Central memory CD8-positive, alpha-beta T cell (primary cell): ENCODE data around the gene BHLHE40.

Experiments used
- ATAC-seq: fragments of 150-1000 bp; cut with Tn5 transposase; replicated peaks from 2 replicates; pipeline ENCODE4 v1.10.0; 2022; ENCODE audit warnings: mild to moderate bottlenecking, moderate FRiP score, moderate number of reproducible peaks; ENCODE audit not compliant: poor library complexity, severe bottlenecking; ENCODE audit errors: extremely low read depth
- DNase-seq, 2 donors: peaks; one replicate each; pipeline ENCODE4 v3.0.0; 2021; ENCODE audit warnings: low spot score in 2 of 2
- H3K27ac Mint-ChIP-seq: one replicate; pipeline ENCODE4 v1.8.0; 2022; ENCODE audit warnings: low read depth, mild to moderate bottlenecking, moderate library complexity, mixed read lengths
- H3K27me3 Mint-ChIP-seq: one replicate; pipeline ENCODE4 v1.8.0; 2022; ENCODE audit warnings: mixed read lengths
- H3K36me3 Mint-ChIP-seq: one replicate; pipeline ENCODE4 v1.8.0; 2022; ENCODE audit warnings: mild to moderate bottlenecking, moderate library complexity, mixed read lengths; ENCODE audit not compliant: insufficient read depth
- H3K4me1 Mint-ChIP-seq: one replicate; pipeline ENCODE4 v1.8.0; 2022; ENCODE audit warnings: mixed read lengths
- H3K4me3 Mint-ChIP-seq: one replicate; pipeline ENCODE4 v1.8.0; 2022; ENCODE audit warnings: mild to moderate bottlenecking, moderate library complexity, mixed read lengths
- H3K9me3 Mint-ChIP-seq: one replicate; pipeline ENCODE4 v1.8.0; 2022; ENCODE audit warnings: mixed read lengths

Gene BHLHE40

DNA sequence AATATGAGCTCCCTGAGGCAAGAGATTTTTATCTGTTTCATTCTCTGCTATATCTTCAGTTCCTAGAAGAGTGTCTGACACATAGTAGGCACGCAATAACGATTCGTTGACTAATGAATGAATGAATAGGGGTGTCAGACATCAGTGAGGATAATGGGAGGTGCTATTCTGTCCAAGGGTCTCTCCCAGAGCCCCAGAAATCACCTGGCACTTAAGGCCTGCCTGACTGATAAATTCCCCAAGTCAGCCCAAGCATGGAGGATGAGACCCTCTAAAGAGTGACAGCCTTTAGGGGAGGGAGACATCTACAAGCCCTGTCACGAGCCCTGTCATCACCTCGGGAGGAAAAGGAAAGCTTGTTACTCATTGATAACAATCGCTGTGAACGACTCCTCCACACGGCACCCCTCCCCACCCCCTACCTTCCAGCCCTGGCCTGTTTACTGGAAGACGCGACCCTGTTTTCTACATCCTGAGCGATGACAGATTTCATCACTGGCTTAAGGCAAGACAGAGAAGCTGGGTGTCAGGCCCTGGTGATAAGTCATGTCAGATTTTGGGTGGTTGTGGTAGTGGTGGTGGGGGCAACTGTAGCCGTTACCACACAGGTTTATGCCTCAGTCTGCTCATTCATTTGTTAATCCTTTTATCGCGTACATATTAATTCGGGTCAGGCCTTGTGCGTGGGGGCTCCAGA lies 23.1 kb downstream of the BHLHE40 start:
- Mint-ChIP-seq H3K36me3 (peaks cover 7% of the 10 kb centered on the region), H3K4me3 (no peak overlapping the region), H3K4me1 (peaks cover 29% of the 10 kb centered on the region), H3K27me3 (no peaks in the 10 kb centered on the region), H3K27ac (peak overlapping the region; percentile 55), H3K9me3 (no peaks in the 10 kb centered on the region)
- ATAC-seq (peak; percentile 61), DNase-seq (peak in 1 of 2 donors; percentile 58)

DNA sequence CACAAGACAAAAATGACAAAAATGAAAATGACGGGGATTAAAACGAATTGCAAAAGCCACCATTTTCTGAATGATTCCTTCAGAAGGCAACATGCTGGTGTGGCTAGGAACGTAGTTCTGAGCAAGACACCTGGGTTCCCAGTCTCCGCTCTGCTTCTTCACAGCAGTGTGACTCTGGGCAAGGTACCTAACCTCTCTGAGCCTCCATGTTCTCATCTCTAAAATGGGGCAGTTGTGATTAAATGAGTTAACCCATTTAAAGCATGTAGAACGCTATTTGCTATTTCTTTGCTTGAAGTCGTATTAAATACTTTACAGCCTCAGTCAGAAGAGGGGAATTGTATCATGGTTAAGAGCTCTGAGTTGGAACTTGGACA lies 23.6 kb downstream of the BHLHE40 start:
- DNase-seq (no peak), ATAC-seq (no peak)
- Mint-ChIP-seq H3K4me3 (no peak overlapping the region), H3K4me1 (peaks cover 31% of the 10 kb centered on the region), H3K36me3 (peaks cover 6% of the 10 kb centered on the region), H3K27ac (peak overlapping the region; percentile 55), H3K27me3 (no peaks in the 10 kb centered on the region), H3K9me3 (no peaks in the 10 kb centered on the region)

DNA sequence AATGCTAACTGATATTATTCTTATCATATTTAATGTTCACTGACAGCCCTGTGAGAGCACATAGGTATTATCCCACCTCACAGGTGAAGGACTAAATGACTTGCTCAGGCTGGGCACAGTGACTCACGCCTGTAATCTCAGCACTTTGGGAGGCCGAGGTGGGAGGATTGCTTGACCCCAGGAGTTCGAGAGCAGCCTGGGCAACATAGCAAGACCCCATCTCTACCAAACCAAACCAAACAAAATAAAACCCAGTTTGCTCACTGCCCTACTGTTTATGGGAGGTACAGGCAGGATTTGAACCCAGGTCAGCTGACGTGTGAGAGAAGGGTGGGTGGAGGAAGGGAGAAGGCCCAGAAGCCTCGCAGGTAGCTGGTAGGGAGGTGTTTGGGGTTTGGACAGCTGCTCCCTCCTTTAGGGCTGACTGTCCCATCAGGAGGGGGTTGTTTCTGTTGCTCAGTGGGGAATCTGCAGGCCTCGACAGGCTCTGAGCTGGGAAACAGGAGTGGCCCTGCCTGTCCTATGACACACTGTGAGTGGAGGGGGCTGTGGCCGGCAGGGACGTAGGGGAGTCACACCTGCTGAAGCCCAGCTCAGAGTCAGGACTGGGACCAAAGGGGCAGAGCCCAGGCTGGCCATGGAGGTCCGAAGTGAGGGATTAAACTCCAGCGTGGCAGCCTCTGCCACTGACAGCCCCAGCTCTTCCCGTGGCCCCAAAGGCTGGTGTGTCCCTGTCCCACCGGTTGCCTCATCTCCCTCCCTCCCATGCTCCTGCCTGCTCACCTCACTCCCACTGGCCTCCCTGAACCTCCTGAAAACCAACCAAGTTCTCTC lies 25.3 kb downstream of the BHLHE40 start:
- peak overlapping the region; percentile 41 for H3K27ac Mint-ChIP-seq
- H3K4me3 Mint-ChIP-seq = no peak overlapping the region
- H3K4me1 Mint-ChIP-seq = peaks cover 31% of the 10 kb centered on the region
- no peaks in the 10 kb centered on the region for H3K27me3 Mint-ChIP-seq
- DNase-seq = no peak
- ATAC-seq = no peak
- H3K36me3 Mint-ChIP-seq = peaks cover 6% of the 10 kb centered on the region
- H3K9me3 Mint-ChIP-seq = no peaks in the 10 kb centered on the region

DNA sequence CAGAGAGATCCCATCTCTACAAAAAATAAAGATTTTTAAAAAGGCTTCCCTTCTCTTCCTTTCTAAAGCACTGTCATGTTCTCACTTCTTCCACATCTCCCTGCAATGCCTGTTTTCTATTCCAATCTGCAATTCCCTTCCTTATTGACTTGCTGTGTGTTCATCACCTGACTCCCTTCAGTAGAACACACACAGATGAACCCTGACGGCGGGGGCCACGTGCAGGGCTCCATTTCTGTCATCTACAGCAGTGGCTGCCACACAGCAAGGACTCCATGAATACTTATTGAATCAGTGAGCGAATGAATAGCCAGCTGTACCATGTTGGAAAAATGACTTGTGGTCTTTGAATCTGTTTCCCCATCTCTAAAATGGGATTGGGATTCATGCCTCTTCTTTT lies 26.1 kb downstream of the BHLHE40 start:
- no peaks in the 10 kb centered on the region for H3K27me3 Mint-ChIP-seq
- ATAC-seq (no peak), DNase-seq (no peak)
- H3K36me3 Mint-ChIP-seq = peaks cover 2% of the 10 kb centered on the region
- peak overlapping the region; percentile 41 for H3K27ac Mint-ChIP-seq
- no peak overlapping the region for H3K4me3 Mint-ChIP-seq
- peaks cover 31% of the 10 kb centered on the region for H3K4me1 Mint-ChIP-seq
- H3K9me3 Mint-ChIP-seq = no peaks in the 10 kb centered on the region

DNA sequence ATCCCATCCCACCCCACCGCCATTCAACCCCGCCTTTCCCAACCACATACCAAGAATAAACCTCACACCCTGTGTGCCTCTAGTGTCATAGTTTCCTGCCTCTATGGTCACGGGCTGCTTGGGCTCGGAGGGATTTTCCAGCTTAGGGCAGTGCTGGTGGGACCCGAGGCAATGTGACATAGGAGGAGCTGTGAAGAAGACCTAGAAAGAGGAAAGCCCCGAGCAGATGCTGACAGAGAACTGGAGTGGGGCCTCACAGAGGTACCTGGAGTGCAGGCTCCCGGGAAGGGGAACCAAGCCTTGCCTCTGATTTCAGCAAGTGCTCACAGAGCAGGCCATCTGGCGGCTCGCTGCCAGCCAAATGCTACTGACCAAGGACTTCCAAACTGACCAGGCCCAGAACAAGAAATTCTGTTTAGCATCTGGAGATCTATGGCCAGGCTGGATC lies 27.5 kb downstream of the BHLHE40 start:
- DNase-seq (peak; percentile 46 to 83), ATAC-seq (peak; percentile 84)
- H3K36me3 Mint-ChIP-seq = peaks cover 2% of the 10 kb centered on the region
- H3K27ac Mint-ChIP-seq = peak overlapping the region; percentile 93
- H3K27me3 Mint-ChIP-seq = no peaks in the 10 kb centered on the region
- H3K4me1 Mint-ChIP-seq = peaks cover 38% of the 10 kb centered on the region
- no peaks in the 10 kb centered on the region for H3K9me3 Mint-ChIP-seq
- H3K4me3 Mint-ChIP-seq = peak overlapping the region; percentile 40

DNA sequence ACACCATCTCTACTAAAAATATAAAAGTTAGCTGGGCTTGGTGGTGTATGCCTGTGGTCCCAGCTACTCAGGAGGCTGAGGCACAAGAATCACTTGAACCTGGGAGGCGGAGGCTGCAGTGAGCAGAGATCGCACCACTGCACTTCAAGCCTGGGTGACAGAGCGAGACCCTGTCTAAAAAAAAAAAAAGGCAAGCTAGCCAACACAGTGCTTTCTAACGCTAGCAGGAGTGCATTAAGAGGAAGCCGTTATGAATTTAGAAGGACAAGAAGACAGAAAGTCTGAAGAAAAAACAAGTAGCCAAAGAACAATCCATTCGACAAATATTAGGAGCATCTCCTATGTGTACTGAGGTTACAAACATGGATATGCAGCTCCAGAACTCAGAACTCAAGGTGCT lies 28.6 kb downstream of the BHLHE40 start:
- Mint-ChIP-seq H3K27me3 (no peaks in the 10 kb centered on the region), H3K4me1 (peaks cover 38% of the 10 kb centered on the region)

DNA sequence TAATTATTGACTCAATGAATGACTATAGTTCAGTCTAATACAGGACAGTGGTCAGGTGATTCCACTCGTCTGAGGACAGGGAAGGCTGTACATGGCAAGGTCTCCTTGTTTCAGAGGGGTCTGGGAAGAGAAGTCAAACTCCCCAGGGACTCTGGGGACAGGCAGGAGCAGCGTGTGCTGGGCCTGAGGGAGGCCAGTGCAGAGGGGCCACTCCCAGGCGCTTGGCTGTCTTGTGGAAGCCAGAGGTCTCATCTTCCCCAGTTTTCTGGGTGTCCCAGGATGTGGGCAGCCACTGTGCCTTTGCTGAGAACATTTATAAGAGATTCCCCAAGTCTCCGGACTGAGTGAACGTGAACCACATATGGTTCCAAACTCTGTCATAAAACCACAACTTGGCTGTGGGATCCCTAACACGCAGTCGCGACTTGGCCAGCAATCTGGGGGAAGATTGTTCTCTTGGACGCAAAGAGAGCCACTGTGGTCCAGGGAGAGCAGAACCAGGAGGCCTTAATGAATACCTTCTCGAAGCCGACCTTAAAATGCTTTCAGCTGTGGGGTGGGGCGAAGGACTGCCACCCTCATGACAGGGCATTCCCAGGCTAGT lies 30.4 kb downstream of the BHLHE40 start:
- H3K4me3 Mint-ChIP-seq = no peak overlapping the region
- peaks cover 2% of the 10 kb centered on the region for H3K36me3 Mint-ChIP-seq
- H3K9me3 Mint-ChIP-seq = no peaks in the 10 kb centered on the region
- H3K27me3 Mint-ChIP-seq = no peaks in the 10 kb centered on the region
- ATAC-seq = no peak
- peaks cover 37% of the 10 kb centered on the region for H3K4me1 Mint-ChIP-seq
- DNase-seq = no peak
- H3K27ac Mint-ChIP-seq = no peak overlapping the region

More for the DNA sequence above, 28.6 kb downstream of the BHLHE40 start:
- ATAC-seq (no peak), DNase-seq (no peak)
- peaks cover 2% of the 10 kb centered on the region for H3K36me3 Mint-ChIP-seq
- no peaks in the 10 kb centered on the region for H3K9me3 Mint-ChIP-seq
- H3K4me3 Mint-ChIP-seq = no peak overlapping the region
- peak overlapping the region; percentile 93 for H3K27ac Mint-ChIP-seq

DNA sequence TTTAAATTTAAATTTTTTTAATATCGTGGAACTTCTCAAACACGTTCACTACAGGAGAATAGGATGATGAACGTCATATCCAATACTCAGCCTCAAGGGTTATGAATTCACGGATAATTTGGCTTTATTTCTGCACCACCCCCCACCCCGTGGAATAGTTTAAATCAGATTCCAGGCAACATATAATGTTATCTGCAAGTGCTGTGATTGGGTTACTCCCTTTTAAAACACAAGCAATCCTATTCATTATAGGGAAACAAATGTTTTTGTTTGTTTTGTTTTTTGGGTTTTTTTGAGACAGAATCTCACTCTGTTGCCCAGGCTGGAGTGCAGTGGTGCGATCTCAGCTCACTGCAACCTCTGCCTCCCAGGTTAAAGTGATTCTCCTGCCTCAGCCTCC lies 30.9 kb downstream of the BHLHE40 start:
- DNase-seq (no peak), ATAC-seq (no peak)
- Mint-ChIP-seq H3K9me3 (no peaks in the 10 kb centered on the region), H3K4me1 (peaks cover 36% of the 10 kb centered on the region), H3K27ac (no peak overlapping the region), H3K36me3 (peaks cover 2% of the 10 kb centered on the region), H3K27me3 (no peaks in the 10 kb centered on the region), H3K4me3 (no peak overlapping the region)

DNA sequence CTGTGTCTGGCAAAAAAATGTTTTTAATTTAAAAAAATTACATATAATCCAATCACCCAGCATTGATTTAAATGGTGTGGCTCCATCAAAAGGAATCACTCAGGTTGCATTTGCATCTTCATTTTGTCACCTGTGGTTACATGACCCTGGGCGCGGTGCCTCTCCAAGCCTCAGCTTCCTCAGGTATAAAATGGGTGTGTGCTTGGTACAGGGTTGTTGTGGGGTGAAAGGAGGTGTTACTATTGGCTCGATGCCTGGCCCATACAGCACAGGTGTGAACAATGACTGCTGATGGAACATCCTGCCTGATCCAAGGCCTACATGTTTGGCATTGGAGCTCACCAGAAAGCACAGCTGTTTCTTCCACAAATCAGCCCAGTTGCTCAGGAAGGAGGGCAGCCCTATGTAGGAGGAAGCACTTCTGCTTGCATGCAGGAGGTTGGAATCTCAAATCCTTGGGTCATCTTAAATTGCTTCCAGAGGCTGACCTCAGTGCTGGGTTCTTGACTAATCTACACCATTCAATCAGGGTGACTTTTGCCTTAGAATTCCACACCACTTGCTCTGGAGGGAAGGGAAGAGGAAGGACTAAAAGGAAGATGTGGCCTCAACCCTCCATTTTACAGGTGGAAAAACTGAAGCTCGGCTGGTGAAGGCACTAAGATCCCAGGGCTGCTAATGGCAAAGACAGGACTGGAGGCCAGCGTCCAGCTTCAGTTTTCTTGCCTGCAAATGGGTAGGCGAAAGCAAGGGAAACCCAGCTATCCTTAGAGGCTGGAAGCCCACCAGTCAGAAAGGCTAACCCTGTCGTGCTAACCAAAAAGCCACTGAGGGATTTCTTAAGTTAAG lies 31.7 kb downstream of the BHLHE40 start:
- no peaks in the 10 kb centered on the region for H3K9me3 Mint-ChIP-seq
- peaks cover 2% of the 10 kb centered on the region for H3K36me3 Mint-ChIP-seq
- H3K4me1 Mint-ChIP-seq = peaks cover 31% of the 10 kb centered on the region
- peak overlapping the region; percentile 66 for H3K27ac Mint-ChIP-seq
- H3K27me3 Mint-ChIP-seq = no peaks in the 10 kb centered on the region
- DNase-seq (no peak), ATAC-seq (peak; percentile 37)
- H3K4me3 Mint-ChIP-seq = no peak overlapping the region

DNA sequence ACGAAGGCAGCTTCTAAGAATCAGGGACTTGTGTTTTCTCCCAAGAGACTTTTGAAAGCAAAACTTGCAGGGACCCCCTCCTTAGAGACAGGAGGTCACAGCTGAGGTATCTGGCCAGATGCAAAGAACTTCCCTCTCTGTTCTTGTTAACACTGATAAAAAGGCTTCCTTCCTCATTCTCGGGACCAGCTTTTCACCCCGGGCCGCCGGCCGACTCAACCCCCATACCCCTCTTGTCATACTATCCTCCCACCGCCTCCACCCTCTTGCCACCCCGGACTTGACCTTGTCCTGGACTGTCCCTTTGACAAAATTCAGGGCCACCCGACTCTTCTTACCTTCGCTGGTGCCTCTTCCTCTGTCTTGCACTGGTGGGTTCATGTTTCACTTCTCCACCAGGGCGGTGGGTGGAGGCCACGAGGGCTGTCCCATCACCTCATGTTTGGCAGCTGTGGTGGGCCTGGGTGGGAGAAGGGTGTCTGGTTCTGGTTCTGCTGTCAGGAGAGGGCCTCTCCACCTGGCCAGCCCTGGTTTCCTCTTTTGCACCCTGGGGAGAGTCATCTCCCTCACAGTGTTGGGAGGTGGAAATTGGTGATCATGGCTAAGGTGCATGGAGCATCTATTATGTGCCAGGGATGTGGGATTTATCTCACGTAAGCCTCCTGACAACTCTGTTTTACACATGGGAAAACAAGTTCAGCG lies 32.5 kb downstream of the BHLHE40 start:
- H3K4me1 Mint-ChIP-seq = peaks cover 36% of the 10 kb centered on the region
- no peak overlapping the region for H3K4me3 Mint-ChIP-seq
- H3K36me3 Mint-ChIP-seq = peaks cover under 1% of the 10 kb centered on the region
- peak; percentile 18 for ATAC-seq
- no peaks in the 10 kb centered on the region for H3K27me3 Mint-ChIP-seq
- no peak for DNase-seq
- H3K27ac Mint-ChIP-seq = peak overlapping the region; percentile 56
- no peaks in the 10 kb centered on the region for H3K9me3 Mint-ChIP-seq

DNA sequence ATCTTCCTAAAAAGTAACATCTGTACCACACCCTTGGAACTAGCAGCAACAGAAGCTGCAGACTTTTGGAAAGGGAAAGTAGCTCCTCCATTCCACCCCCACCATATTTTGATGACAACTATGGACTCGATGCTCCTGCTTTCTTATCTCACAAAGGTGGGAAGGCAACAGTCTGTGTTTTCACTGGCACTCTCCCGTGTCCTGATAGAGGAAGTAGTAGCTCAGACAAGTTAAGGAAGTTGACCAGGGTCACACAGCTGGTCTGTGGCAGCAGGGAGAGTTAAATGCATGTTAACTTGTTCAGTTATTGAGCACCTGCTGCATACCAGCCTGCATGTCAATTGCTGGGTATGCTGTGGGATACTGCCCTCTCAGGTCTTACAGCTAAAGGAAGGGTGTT lies 33.1 kb downstream of the BHLHE40 start:
- no peak for DNase-seq
- ATAC-seq = no peak
- H3K4me1 Mint-ChIP-seq = peaks cover 34% of the 10 kb centered on the region
- no peaks in the 10 kb centered on the region for H3K27me3 Mint-ChIP-seq
- H3K36me3 Mint-ChIP-seq = no peaks in the 10 kb centered on the region
- no peaks in the 10 kb centered on the region for H3K9me3 Mint-ChIP-seq
- no peak overlapping the region for H3K4me3 Mint-ChIP-seq
- H3K27ac Mint-ChIP-seq = peak overlapping the region; percentile 56
